ENCODE data around the gene PCDHB14. TPM values are rescaled to one million over a fixed set of nuclear protein-coding genes. Genes with fewer than 3 reads are reported as not detected.
A peak's percentile ranks its signal among the peaks of the same experiment; 100 is the strongest.
"Not testable (repeated sequence)": the region's sequence is repeated elsewhere in the genome, so short reads cannot be mapped to it uniquely, and the experiment has no call there.

The PCDHB14 gene
- 2.5 TPM for total RNA-seq
- long read RNA-seq, full-length matches to known transcripts, result 2 of 2 reads
- long read RNA-seq, partial matches to known transcripts, result 0 of 2 reads
- long read RNA-seq, other reads (novel, unspliced or antisense), result 0 of 2 reads

DNA sequence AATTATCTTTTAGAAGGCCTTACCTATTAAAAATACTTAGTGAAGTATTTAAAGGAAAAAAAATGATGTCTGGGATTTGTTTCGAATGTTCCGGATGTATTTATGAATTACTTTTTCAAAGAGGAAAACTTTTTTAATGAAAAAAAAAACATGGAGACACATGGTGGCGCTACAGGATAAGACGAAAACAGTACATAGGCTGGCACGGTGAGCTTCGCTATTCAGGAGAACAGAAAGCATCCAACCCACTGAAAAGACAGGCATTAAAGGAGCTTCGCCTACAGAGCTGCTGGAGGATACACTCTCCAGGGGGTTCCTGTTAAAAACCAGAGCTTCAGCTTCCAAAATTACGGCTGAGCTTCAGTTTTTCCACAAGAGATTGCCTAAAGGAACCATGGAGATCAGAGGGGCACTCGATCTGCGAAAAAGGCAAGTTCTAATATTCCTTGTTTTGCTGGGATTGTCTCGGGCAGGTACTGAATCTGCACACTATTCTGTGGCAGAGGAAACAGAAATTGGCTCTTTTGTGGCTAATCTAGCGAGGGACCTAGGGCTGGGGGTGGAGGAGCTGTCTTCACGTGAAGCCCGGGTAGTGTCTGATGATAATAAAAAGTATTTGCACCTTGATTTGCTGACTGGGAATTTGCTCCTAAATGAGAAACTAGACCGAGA is at the start of gene PCDHB14:
Gene PCDHB14 (plus strand): TSS at position 232 of the 672 bp plus-strand sequence. CDS start 163 bp downstream, at position 395.
- intact Hi-C loops (cut with micrococcal nuclease), result no loop called here
- no peak for ATAC-seq
- DNase-seq, result no peak

DNA sequence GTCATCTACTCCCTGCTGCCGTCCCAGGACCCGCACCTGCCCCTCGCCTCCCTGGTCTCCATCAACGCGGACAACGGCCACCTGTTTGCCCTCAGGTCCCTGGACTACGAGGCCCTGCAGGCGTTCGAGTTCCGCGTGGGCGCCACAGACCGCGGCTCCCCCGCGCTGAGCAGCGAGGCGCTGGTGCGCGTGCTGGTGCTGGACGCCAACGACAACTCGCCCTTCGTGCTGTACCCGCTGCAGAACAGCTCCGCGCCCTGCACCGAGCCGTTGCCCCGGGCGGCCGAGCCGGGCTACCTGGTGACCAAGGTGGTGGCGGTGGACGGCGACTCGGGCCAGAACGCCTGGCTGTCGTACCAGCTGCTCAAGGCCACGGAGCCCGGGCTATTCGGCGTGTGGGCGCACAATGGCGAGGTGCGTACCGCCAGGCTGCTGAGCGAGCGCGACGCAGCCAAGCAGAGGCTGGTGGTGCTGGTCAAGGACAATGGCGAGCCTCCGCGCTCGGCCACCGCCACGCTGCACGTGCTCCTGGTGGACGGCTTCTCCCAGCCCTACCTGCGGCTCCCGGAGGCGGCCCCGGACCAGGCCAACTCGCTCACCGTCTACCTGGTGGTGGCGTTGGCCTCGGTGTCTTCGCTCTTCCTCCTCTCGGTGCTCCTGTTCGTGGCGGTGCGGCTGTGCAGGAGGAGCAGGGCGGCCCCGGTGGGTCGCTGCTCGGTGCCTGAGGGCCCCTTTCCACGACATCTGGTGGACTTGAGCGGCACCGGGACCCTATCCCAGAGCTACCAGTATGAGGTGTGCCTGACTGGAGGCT is 48.6 kb upstream of the PCDHB14 start:
- ATAC-seq; DNase-seq; intact Hi-C loops (cut with micrococcal nuclease): not testable (repeated sequence)

GRCh38 chr5:141175933-141176332 is 47.2 kb upstream of the PCDHB14 start:
- DNase-seq (no peak), ATAC-seq (no peak)
- intact Hi-C loops (cut with micrococcal nuclease), result no loop called here

DNA sequence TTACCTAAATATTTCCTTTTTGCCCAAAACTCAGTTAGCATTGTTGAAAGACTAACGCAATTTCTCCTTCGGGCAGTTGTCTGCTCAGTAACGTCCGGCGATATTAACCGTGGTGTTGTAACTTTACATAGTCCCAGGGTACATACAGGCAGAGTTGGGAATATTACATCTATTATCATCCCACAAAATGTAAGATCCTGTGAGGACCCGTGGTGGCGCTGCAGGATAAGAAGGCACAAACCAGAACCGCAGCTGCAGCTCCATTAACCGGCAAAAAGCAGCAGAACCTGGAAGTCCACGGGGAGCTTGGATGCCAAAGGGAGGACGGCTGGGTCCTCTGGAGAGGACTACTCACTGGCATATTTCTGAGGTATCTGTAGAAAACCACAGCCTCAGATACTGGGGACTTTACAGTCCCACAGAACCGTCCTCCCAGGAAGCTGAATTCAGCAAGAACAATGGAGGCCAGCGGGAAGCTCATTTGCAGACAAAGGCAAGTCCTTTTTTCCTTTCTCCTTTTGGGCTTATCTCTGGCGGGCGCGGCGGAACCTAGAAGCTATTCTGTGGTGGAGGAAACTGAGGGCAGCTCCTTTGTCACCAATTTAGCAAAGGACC is 45.5 kb upstream of the PCDHB14 start, which contains the start of gene PCDHB8:
Gene PCDHB8 (plus strand): TSS at position 214 of the 615 bp plus-strand sequence. CDS start 245 bp downstream, at position 459.
- intact Hi-C loops (cut with micrococcal nuclease); DNase-seq: not testable (repeated sequence)
- ATAC-seq, result peak; percentile 57

- intact Hi-C loops (cut with micrococcal nuclease); DNase-seq; ATAC-seq: not testable (repeated sequence)
Observed at GRCh38 chr5:141179371-141179770, 43.8 kb upstream of the PCDHB14 start.

DNA sequence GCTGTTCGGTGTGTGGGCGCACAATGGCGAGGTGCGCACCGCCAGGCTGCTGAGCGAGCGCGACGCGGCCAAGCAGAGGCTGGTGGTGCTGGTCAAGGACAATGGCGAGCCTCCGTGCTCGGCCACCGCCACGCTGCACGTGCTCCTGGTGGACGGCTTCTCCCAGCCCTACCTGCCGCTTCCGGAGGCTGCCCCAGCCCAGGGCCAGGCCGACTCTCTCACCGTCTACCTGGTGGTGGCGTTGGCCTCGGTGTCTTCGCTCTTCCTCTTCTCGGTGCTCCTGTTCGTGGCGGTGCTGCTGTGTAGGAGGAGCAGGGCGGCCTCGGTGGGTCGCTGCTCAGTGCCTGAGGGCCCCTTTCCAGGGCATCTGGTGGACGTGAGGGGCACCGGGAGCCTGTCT is 43.3 kb upstream of the PCDHB14 start:
- ATAC-seq; intact Hi-C loops (cut with micrococcal nuclease); DNase-seq: not testable (repeated sequence)

GRCh38 chr5:141180313-141180712 is 42.8 kb upstream of the PCDHB14 start:
- DNase-seq (no peak), ATAC-seq (no peak)
- intact Hi-C loops (cut with micrococcal nuclease), result no loop called here

DNA sequence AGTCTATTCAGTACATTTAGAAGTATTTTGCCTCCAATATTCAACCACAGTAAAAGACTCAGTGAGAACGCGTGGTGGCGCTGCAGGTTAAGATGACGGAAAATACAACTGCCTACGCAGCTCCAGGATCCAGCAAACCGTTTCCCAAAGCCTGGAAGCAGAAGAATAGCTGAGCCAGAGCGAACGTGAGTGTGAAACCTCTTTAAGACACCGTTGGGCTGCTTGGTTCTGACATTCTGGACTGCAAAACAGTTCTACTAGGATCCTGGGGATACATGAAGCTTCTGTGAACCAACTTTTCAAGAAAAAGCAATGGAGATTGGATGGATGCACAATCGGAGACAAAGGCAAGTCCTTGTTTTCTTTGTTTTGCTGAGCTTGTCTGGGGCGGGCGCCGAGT is 40.9 kb upstream of the PCDHB14 start, which contains the start of gene PCDHB16:
Gene PCDHB16 (plus strand): TSS at position 140 of the 400 bp plus-strand sequence. CDS start 173 bp downstream, at position 313.
- DNase-seq (peak; percentile 37), ATAC-seq (peak; percentile 54)
- intact Hi-C loops (cut with micrococcal nuclease), result no loop called here

DNA sequence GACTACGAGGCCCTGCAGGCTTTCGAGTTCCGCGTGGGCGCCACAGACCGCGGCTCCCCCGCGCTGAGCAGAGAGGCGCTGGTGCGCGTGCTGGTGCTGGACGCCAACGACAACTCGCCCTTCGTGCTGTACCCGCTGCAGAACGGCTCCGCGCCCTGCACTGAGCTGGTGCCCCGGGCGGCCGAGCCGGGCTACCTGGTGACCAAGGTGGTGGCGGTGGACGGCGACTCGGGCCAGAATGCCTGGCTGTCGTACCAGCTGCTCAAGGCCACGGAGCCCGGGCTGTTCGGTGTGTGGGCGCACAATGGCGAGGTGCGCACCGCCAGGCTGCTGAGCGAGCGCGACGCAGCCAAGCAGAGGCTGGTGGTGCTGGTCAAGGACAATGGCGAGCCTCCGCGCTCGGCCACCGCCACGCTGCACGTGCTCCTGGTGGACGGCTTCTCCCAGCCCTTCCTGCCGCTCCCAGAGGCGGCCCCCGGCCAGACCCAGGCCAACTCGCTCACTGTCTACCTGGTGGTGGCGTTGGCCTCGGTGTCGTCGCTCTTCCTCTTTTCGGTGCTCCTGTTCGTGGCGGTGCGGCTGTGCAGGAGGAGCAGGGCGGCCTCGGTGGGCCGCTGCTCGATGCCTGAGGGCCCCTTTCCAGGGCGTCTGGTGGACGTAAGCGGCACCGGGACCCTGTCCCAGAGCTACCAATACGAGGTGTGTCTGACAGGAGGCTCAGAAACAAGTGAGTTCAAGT is 38.9 kb upstream of the PCDHB14 start:
- intact Hi-C loops (cut with micrococcal nuclease); DNase-seq; ATAC-seq: not testable (repeated sequence)

GRCh38 chr5:141186897-141187512 is 36.1 kb upstream of the PCDHB14 start, which contains the start of gene PCDHB9:
Gene PCDHB9 (plus strand): TSS chr5:141187161. CDS start chr5:141187319, 158 bp downstream.
- intact Hi-C loops (cut with micrococcal nuclease), result no loop called here
- ATAC-seq, result no peak
- DNase-seq, result no peak

GRCh38 chr5:141188682-141189081 is 34.5 kb upstream of the PCDHB14 start:
- ATAC-seq; DNase-seq; intact Hi-C loops (cut with micrococcal nuclease): not testable (repeated sequence)

DNA sequence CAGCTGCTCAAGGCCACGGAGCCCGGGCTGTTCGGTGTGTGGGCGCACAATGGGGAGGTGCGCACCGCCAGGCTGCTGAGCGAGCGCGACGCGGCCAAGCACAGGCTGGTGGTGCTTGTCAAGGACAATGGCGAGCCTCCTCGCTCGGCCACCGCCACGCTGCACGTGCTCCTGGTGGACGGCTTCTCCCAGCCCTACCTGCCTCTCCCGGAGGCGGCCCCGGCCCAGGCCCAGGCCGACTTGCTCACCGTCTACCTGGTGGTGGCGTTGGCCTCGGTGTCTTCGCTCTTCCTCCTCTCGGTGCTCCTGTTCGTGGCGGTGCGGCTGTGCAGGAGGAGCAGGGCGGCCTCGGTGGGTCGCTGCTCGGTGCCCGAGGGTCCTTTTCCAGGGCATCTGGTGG is 34.0 kb upstream of the PCDHB14 start:
- intact Hi-C loops (cut with micrococcal nuclease); DNase-seq; ATAC-seq: not testable (repeated sequence)

DNA sequence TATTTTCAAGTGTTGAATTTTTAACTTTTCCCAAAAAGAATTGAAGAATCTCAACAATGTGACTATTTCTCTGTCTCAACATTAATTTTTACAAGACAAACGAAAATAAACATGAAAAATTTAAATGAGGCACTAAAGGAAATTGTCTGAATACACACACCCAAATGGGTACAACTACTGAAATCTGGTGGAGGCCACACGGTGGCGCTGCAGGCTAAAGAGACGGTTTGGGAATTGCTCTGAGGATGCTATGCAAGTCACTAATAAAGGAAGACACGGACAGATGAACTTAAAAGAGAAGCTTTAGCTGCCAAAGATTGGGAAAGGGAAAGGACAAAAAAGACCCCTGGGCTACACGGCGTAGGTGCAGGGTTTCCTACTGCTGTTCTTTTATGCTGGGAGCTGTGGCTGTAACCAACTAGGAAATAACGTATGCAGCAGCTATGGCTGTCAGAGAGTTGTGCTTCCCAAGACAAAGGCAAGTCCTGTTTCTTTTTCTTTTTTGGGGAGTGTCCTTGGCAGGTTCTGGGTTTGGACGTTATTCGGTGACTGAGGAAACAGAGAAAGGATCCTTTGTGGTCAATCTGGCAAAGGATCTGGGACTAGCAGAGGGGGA is 30.9 kb upstream of the PCDHB14 start, which contains the start of gene PCDHB10:
Gene PCDHB10 (plus strand): TSS at position 244 of the 616 bp plus-strand sequence. CDS start 200 bp downstream, at position 444.
- no peak for DNase-seq
- intact Hi-C loops (cut with micrococcal nuclease), result no loop called here
- ATAC-seq, result no peak

GRCh38 chr5:141194332-141194731 is 28.8 kb upstream of the PCDHB14 start:
- intact Hi-C loops (cut with micrococcal nuclease); ATAC-seq; DNase-seq: not testable (repeated sequence)

DNA sequence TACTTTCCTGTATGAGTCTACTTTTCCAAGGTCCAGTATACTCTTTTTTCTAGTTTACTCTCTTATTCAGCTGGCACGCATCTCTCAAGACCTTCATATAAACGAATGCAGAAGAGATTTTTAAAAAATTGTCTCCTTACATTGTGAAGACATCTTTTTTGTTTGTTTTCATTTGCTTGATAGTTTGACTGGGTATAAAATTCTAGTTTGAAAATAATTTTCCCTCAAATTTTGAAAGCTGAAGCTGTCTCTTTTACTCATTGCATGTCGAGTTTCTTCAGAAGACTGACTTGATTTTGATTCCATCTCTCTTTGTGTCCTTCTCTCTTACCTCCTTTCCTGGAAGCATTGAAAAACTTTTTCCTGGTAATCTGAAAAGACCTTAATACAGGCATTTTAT is 26.8 kb upstream of the PCDHB14 start:
- intact Hi-C loops (cut with micrococcal nuclease), result no loop called here
- no peak for ATAC-seq
- no peak for DNase-seq

GRCh38 chr5:141199359-141200235 is 23.5 kb upstream of the PCDHB14 start, which contains the start of gene PCDHB11:
Gene PCDHB11 (plus strand): TSS chr5:141199627. CDS start chr5:141199775, 148 bp downstream.
- DNase-seq (no peak), ATAC-seq (no peak)
- intact Hi-C loops (cut with micrococcal nuclease), result no loop called here
